Measurements from ENCODE around the gene MRPL53.
"Not testable (repeated sequence)": the region's sequence is repeated elsewhere in the genome, so short reads cannot be mapped to it uniquely, and the experiment has no call there.

Gene MRPL53

DNA sequence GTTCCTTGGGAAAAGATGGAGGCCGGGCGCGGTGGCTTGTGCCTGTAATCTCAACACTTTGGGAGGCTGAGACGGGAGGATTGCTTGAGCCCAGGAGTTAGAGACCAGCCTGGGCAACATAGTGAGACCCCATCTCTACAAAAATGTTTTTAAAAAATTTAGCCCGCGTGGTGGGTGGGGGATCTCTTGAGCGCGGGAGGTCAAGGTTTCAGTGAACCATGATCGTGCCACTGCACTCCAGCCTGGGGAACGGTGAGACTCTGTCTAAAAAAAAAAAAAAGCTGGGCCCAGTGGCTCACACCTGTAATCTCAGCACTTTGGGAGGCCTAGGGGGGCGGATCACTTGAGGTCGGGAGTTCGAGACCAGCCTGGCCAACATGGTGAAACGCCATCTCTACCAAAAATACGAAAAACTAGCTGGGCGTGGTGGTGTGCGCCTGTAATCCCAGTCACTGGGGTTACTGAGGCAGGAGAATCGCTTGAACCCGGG, 11.2 kb upstream of the MRPL53 start:
- H3K4me1 ChIP-seq (ENCODE audit: control insufficient read depth, insufficient read depth, low read length) = peaks cover 18% of the 10 kb centered on the region
- not testable (repeated sequence) for H3K27me3 ChIP-seq (ENCODE audit: control insufficient read depth, insufficient read depth, low read length); H3K36me3 ChIP-seq (ENCODE audit: control insufficient read depth, insufficient read depth, low read length); H3K9ac ChIP-seq (ENCODE audit: low read length); H3K27ac ChIP-seq (ENCODE audit: low read depth, low read length)
- peak overlapping the region; percentile 91 for H3K4me3 ChIP-seq (ENCODE audit: low read length)

DNA sequence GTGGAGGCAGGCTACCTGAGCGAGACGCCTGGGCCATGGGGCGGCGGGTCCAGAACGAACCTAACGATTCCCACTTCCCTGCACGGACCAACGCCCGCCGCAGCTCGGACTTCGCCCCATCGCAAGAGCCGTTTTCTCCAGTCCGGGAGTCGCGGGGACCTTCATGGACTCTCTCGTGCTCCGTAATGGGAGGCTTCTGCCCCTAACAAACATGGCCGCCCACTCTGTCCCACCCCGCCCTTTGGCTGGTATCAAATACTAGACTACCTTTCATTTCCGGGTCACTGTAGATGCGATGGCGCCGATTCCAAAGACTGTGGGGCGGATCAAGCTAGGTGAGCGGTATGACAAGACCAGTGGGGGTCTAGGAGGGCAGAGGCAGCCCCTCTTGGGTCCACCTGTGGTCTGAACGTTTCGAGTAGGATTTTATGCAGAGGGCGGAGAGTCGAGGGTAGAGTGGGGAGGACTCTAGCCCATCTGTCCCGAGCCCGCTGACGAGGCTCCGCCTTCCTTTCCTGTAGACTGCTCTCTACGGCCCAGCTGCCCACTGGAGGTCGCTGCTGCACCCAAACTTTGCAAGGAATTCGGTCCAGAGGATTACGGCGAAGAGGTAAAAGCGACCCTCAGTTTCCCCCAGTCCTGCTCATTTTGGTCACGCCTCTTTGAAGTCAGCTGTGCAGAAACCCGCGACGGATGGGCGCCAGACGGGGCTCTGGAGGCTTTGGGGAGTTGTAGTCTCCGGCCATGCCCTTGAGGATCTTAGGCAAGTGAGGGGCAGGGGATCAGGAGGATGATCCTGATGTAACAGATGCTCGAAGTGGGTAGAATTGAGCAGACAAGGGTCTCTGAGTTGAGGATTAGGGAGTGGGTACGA, 10.6 kb upstream of the MRPL53 start, which contains the start of the genes CCDC142 and TTC31:
CCDC142 (minus strand) TSS at position 198 of the 874 bp plus-strand sequence; CDS start at position 37, 161 bp downstream.
TTC31 (plus strand) TSS at position 281 of the 874 bp plus-strand sequence; CDS start at position 296, 15 bp downstream.
- Histone ChIP-seq H3K27me3 (ENCODE audit: control insufficient read depth, insufficient read depth, low read length) (no peaks in the 10 kb centered on the region), H3K4me3 (ENCODE audit: low read length) (peak within 1 kb of the TSS; percentile 91), H3K4me1 (ENCODE audit: control insufficient read depth, insufficient read depth, low read length) (peaks cover 18% of the 10 kb centered on the region), H3K27ac (ENCODE audit: low read depth, low read length) (peak within 1 kb of the TSS; percentile 84), H3K36me3 (ENCODE audit: control insufficient read depth, insufficient read depth, low read length) (no peaks in the 10 kb centered on the region), H3K9ac (ENCODE audit: low read length) (peak within 1 kb of the TSS; percentile 78)

GRCh38 chr2:74481961-74482800, 9.7 kb upstream of the MRPL53 start:
- peak overlapping the region; percentile 84 for H3K27ac ChIP-seq (ENCODE audit: low read depth, low read length)
- H3K4me1 ChIP-seq (ENCODE audit: control insufficient read depth, insufficient read depth, low read length) = peaks cover 18% of the 10 kb centered on the region
- H3K36me3 ChIP-seq (ENCODE audit: control insufficient read depth, insufficient read depth, low read length) = peaks cover 5% of the 10 kb centered on the region
- H3K9ac ChIP-seq (ENCODE audit: low read length) = peak overlapping the region; percentile 78
- no peaks in the 10 kb centered on the region for H3K27me3 ChIP-seq (ENCODE audit: control insufficient read depth, insufficient read depth, low read length)
- H3K4me3 ChIP-seq (ENCODE audit: low read length) = peak overlapping the region; percentile 91

DNA sequence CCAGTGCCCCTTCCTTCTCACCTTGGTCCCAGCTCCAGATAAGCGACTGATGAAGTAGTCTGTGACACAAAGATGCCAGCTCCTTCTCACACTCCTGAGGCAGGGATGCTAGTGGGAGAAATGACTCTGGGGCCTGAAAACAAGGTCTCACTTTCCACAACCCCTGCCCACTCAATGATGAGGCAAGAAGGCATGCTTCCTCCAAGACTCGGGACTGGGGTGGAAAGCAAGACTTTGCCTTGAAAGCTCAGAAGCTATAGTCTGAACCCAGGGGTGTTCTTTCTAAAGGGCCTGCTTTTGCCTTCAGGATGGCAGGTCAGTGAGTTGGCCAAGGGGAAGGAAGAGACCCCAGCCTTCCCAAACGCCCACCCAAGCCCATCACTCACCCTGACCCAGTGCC, 9.0 kb upstream of the MRPL53 start:
- Histone ChIP-seq H3K27me3 (ENCODE audit: control insufficient read depth, insufficient read depth, low read length) (no peaks in the 10 kb centered on the region), H3K27ac (ENCODE audit: low read depth, low read length) (no peak overlapping the region), H3K4me1 (ENCODE audit: control insufficient read depth, insufficient read depth, low read length) (peaks cover 18% of the 10 kb centered on the region), H3K4me3 (ENCODE audit: low read length) (peak overlapping the region; percentile 91), H3K9ac (ENCODE audit: low read length) (peak overlapping the region; percentile 78), H3K36me3 (ENCODE audit: control insufficient read depth, insufficient read depth, low read length) (peaks cover 5% of the 10 kb centered on the region)

GRCh38 chr2:74474899-74475298, 2.4 kb upstream of the MRPL53 start:
- Histone ChIP-seq H3K4me3 (ENCODE audit: low read length) (no peak overlapping the region), H3K36me3 (ENCODE audit: control insufficient read depth, insufficient read depth, low read length) (peaks cover 16% of the 10 kb centered on the region), H3K27me3 (ENCODE audit: control insufficient read depth, insufficient read depth, low read length) (no peaks in the 10 kb centered on the region), H3K4me1 (ENCODE audit: control insufficient read depth, insufficient read depth, low read length) (peaks cover 9% of the 10 kb centered on the region), H3K27ac (ENCODE audit: low read depth, low read length) (no peak overlapping the region), H3K9ac (ENCODE audit: low read length) (no peak overlapping the region)

DNA sequence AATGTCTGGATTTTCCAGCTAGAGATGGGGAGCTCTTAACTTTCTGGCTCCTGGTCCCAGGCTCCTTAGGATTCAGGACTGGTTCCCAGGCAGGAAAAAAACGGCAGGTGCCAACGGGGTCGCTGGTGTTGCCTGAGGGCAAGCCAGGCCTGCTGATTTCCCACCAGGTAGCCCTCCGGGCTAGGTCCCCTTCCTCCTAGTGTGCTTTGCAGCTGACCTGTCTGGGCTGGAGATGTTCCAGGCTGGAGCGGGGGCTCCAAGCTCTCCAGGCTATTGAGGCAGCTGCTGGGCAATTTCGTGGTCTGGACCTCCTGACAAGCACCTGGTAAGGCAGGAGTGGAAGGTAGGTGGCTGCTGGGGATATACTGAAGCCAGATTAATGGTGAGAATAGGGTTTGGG, 2.0 kb upstream of the MRPL53 start:
- H3K4me3 ChIP-seq (ENCODE audit: low read length) = no peak overlapping the region
- no peak overlapping the region for H3K9ac ChIP-seq (ENCODE audit: low read length)
- peaks cover 9% of the 10 kb centered on the region for H3K4me1 ChIP-seq (ENCODE audit: control insufficient read depth, insufficient read depth, low read length)
- no peak overlapping the region for H3K27ac ChIP-seq (ENCODE audit: low read depth, low read length)
- H3K36me3 ChIP-seq (ENCODE audit: control insufficient read depth, insufficient read depth, low read length) = peaks cover 16% of the 10 kb centered on the region
- H3K27me3 ChIP-seq (ENCODE audit: control insufficient read depth, insufficient read depth, low read length) = no peaks in the 10 kb centered on the region

- Histone ChIP-seq H3K4me1 (ENCODE audit: control insufficient read depth, insufficient read depth, low read length) (peaks cover 9% of the 10 kb centered on the region), H3K9ac (ENCODE audit: low read length) (peak overlapping the region; percentile 36), H3K27ac (ENCODE audit: low read depth, low read length) (peak overlapping the region; percentile 91), H3K36me3 (ENCODE audit: control insufficient read depth, insufficient read depth, low read length) (peaks cover 16% of the 10 kb centered on the region), H3K27me3 (ENCODE audit: control insufficient read depth, insufficient read depth, low read length) (no peaks in the 10 kb centered on the region), H3K4me3 (ENCODE audit: low read length) (peak overlapping the region; percentile 97)
Measured at GRCh38 chr2:74472945-74473258, 422 bp upstream of the MRPL53 start.

DNA sequence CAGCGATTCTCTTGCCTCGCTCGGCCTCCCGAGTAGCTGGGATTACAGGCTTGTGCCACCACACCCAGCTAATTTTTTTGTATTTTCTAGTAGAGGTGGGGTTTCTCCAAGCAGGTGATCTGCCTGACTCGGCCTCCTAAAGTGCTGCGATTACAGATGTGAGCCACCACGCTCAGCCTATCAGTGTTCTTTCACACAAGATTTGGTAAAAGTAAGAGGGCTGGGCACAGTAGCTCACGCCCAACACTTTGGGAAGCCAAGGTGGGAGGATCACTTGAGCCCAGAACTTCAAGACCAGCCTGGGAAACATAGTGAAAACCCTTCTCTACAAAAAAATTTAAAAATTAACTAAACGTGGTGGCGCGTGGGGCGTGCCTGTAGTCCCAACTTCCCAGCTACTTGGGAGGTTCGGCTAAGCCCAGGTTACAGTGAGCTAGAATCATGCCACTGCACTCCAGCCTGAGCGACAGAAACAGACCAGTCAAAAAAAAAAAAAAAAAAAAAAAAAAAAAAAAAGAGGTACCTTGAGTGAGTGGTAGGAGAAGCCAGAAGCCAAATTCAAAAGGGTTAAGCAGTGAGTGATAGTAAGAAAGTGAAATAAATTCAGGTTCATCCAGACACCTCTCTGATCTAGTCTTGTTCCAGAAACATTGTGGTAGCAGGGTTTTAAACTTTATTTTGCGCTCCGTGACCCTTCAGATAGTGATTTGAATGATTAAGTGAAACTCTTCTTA, 981 bp downstream of the MRPL53 start:
- peak overlapping the region; percentile 97 for H3K4me3 ChIP-seq (ENCODE audit: low read length)
- H3K27ac ChIP-seq (ENCODE audit: low read depth, low read length) = peak overlapping the region; percentile 91
- H3K4me1 ChIP-seq (ENCODE audit: control insufficient read depth, insufficient read depth, low read length) = peaks cover 9% of the 10 kb centered on the region
- no peaks in the 10 kb centered on the region for H3K27me3 ChIP-seq (ENCODE audit: control insufficient read depth, insufficient read depth, low read length)
- H3K9ac ChIP-seq (ENCODE audit: low read length) = peak overlapping the region; percentile 36
- peaks cover 11% of the 10 kb centered on the region for H3K36me3 ChIP-seq (ENCODE audit: control insufficient read depth, insufficient read depth, low read length)

DNA sequence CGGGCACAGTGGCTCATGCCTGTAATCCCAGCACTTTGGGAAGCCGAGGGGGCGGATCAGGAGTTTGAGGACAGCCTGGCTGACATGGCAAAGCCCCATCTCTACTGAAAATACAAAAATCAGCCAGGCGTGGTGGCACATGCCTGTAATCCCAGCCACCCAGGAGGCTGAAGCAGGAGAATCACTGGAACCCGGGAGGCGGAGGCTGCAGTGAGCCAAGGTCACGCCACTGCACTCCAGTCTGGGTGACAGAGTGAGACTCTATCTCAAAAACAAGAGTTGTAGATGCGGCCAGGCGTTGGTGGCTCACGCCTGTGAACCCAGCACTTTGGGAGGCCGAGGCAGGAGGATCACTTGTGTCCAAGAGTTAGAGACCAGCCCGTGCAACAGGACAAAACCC, 1.7 kb downstream of the MRPL53 start:
- not testable (repeated sequence) for H3K27ac ChIP-seq (ENCODE audit: low read depth, low read length); H3K4me1 ChIP-seq (ENCODE audit: control insufficient read depth, insufficient read depth, low read length); H3K27me3 ChIP-seq (ENCODE audit: control insufficient read depth, insufficient read depth, low read length); H3K4me3 ChIP-seq (ENCODE audit: low read length); H3K9ac ChIP-seq (ENCODE audit: low read length)
- H3K36me3 ChIP-seq (ENCODE audit: control insufficient read depth, insufficient read depth, low read length) = peaks cover 11% of the 10 kb centered on the region

DNA sequence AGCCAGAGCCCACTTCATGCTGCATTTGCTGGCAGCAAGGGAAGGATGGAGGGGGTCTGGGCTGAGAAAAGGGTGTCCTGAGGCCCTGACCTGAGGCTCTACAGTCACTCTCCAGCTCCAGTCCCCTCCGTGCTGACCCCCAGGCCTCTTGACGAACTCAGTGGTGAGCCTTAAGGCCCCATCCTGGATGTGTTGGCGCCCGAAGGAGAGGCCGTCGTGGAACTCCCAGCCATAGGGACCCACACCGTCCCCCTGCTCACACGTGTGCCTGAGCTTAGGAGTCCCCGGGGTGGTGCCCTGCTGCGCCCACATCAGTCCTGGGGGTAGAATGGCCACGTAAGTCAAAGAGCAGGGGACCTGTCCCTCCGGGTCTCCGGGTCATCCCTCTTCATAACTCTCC, 8.1 kb downstream of the MRPL53 start:
- Histone ChIP-seq H3K4me1 (ENCODE audit: control insufficient read depth, insufficient read depth, low read length) (peaks cover 6% of the 10 kb centered on the region), H3K36me3 (ENCODE audit: control insufficient read depth, insufficient read depth, low read length) (peaks cover 14% of the 10 kb centered on the region), H3K27ac (ENCODE audit: low read depth, low read length) (peak overlapping the region; percentile 68), H3K9ac (ENCODE audit: low read length) (peak overlapping the region; percentile 83), H3K4me3 (ENCODE audit: low read length) (peak overlapping the region; percentile 86), H3K27me3 (ENCODE audit: control insufficient read depth, insufficient read depth, low read length) (no peaks in the 10 kb centered on the region)

DNA sequence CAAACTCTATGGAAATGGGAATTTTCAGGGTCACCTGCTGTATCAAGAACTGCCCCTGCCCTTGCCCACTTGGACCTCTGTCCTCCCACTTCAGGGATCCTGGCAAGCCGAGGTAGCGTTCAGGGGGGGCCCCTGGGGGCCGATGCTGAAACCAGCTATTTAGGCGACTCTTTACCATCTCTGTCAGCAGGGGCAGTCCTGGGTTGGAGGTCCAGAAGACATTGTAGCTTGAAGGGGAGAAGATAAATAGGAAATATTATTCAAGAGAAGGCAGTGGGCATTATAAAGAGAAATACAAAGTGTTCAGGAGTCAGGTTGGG, 9.7 kb downstream of the MRPL53 start:
- H3K9ac ChIP-seq (ENCODE audit: low read length) = no peak overlapping the region
- no peaks in the 10 kb centered on the region for H3K27me3 ChIP-seq (ENCODE audit: control insufficient read depth, insufficient read depth, low read length)
- no peak overlapping the region for H3K27ac ChIP-seq (ENCODE audit: low read depth, low read length)
- peaks cover 14% of the 10 kb centered on the region for H3K36me3 ChIP-seq (ENCODE audit: control insufficient read depth, insufficient read depth, low read length)
- no peak overlapping the region for H3K4me3 ChIP-seq (ENCODE audit: low read length)
- peaks cover 9% of the 10 kb centered on the region for H3K4me1 ChIP-seq (ENCODE audit: control insufficient read depth, insufficient read depth, low read length)
